Endothelial cell (in vitro differentiated cells): ENCODE data around the gene SLC36A1. TPM values are rescaled to one million over a fixed set of nuclear protein-coding genes. Genes with fewer than 3 reads are reported as not detected.
A peak's percentile ranks its signal among the peaks of the same experiment; 100 is the strongest.

ENCODE experiments used
- DNase-seq: peaks from one replicate; pipeline ENCODE4 v3.0.0; 2021; ENCODE audit warnings: low spot score
- H3K27ac Mint-ChIP-seq: one replicate; pipeline ENCODE4 v1.8.0; 2021; ENCODE audit warnings: mixed read lengths, inconsistent platforms; ENCODE audit not compliant: unreplicated experiment
- H3K27me3 Mint-ChIP-seq: one replicate; pipeline ENCODE4 v1.8.0; 2021; ENCODE audit warnings: mild to moderate bottlenecking, moderate library complexity, mixed read lengths, inconsistent platforms; ENCODE audit not compliant: unreplicated experiment
- H3K36me3 Mint-ChIP-seq: one replicate; pipeline ENCODE4 v1.8.0; 2021; ENCODE audit warnings: mild to moderate bottlenecking, low read depth, mixed read lengths, inconsistent platforms; ENCODE audit not compliant: unreplicated experiment
- H3K4me1 Mint-ChIP-seq: one replicate; pipeline ENCODE4 v1.8.0; 2021; ENCODE audit warnings: mild to moderate bottlenecking, mixed read lengths, inconsistent platforms; ENCODE audit not compliant: unreplicated experiment
- H3K4me3 Mint-ChIP-seq: one replicate; pipeline ENCODE4 v1.8.0; 2021; ENCODE audit warnings: mild to moderate bottlenecking, mixed read lengths, inconsistent platforms; ENCODE audit not compliant: unreplicated experiment
- H3K9me3 Mint-ChIP-seq: one replicate; pipeline ENCODE4 v1.8.0; 2021; ENCODE audit warnings: mixed read lengths, inconsistent platforms; ENCODE audit not compliant: unreplicated experiment
- total RNA-seq: library from RNA; stranded (reverse); fragmentation: NEBNext Ultra II Directional; extraction: Animal tissue kit (Norgen Biotek cat#: 25700); gene quantifications from one replicate; pipeline ENCODE4 v1.2.1, GENCODE V29; 2021; ENCODE audit not compliant: unreplicated experiment
- TF ChIP-seq, protein P1 (sequence below): fragments of 200-600 bp; sonication (generic); IDR thresholded peaks from one replicate; pipeline ENCODE4 v1.5.0; 2021; ENCODE audit warnings: antibody characterized with exemption; ENCODE audit not compliant: unreplicated experiment

SLC36A1 gene
- total RNA-seq, 1 donor from 2014 or later: 4.8 TPM

DNA sequence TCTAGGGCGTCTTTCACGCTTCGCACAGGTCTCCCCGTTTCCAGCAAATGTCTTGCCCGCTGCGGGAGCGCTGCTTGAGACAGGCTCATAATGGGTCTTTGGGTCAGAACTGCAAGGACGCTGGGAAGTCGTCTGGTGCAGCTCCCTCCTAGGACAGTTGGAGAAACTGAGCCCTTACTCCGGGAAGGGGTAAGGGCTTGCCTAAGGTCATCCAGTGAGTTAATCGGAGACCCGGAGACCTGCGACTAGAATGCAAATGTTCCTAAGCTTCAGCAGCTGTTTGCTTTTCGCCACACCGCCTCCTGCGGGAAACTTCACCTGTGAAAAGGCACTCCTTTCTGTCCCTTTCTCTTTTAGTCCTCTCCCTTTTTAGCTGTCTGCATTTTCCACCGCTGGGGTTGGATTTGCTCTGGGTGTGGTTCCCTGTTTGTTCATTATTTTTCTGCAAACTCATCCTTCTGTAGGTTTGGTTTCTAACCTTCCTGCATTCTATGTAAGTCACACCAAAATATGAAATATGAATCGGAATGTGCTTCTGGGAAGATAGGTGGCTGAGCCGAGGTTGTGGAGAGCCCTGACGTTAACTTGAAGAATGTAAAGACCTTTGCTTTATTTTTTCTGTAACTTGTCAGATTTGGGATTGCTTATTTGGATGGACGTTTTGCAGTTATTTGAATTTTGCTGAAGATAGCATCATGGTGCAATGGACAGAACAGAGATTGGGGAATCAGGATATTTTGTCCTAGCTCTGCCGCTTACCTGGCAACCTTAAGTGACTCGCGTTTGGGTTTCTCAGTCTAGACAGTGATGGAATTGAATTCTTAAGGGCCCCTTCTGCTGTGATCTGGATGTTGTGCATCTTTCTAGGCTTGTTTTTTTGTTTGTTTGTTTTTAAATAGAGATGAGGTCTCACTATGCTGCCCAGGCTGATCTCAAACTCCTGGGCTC is 909 bp downstream of the SLC36A1 start:
- H3K36me3 Mint-ChIP-seq: no peaks in the 10 kb centered on the region
- TF ChIP-seq, protein P1, sequence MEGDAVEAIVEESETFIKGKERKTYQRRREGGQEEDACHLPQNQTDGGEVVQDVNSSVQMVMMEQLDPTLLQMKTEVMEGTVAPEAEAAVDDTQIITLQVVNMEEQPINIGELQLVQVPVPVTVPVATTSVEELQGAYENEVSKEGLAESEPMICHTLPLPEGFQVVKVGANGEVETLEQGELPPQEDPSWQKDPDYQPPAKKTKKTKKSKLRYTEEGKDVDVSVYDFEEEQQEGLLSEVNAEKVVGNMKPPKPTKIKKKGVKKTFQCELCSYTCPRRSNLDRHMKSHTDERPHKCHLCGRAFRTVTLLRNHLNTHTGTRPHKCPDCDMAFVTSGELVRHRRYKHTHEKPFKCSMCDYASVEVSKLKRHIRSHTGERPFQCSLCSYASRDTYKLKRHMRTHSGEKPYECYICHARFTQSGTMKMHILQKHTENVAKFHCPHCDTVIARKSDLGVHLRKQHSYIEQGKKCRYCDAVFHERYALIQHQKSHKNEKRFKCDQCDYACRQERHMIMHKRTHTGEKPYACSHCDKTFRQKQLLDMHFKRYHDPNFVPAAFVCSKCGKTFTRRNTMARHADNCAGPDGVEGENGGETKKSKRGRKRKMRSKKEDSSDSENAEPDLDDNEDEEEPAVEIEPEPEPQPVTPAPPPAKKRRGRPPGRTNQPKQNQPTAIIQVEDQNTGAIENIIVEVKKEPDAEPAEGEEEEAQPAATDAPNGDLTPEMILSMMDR: no peak
- peak; percentile 10 for DNase-seq
- H3K27ac Mint-ChIP-seq: no peak overlapping the region
- H3K4me3 Mint-ChIP-seq: peak overlapping the region; percentile 94
- peaks cover 2% of the 10 kb centered on the region for H3K4me1 Mint-ChIP-seq
- no peaks in the 10 kb centered on the region for H3K9me3 Mint-ChIP-seq
- H3K27me3 Mint-ChIP-seq: peaks cover 3% of the 10 kb centered on the region

DNA sequence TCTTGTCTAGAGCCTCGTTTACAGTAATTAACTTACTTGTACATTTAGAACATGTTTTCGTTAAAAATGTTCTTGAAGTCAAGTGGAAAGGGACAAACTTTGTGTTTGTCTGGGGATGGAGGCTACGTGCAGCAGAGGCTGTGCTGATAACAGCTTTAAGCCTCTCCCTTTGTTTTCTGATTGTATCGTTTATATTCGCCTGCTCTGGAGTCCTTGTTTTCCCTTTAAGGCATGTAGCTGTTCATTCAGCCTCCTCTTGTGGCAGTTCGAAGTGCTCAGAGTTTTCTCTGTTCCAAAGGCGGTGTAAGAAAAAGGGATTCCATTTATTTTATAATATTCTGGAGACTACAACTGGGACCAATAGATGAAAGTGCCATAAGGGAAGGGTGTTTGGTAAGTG is 1.9 kb downstream of the SLC36A1 start:
- H3K9me3 Mint-ChIP-seq: no peaks in the 10 kb centered on the region
- peaks cover 3% of the 10 kb centered on the region for H3K27me3 Mint-ChIP-seq
- TF ChIP-seq, protein P1: no peak
- H3K4me3 Mint-ChIP-seq: no peak overlapping the region
- DNase-seq: no peak
- no peak overlapping the region for H3K27ac Mint-ChIP-seq
- H3K36me3 Mint-ChIP-seq: no peaks in the 10 kb centered on the region
- H3K4me1 Mint-ChIP-seq: peaks cover 2% of the 10 kb centered on the region

DNA sequence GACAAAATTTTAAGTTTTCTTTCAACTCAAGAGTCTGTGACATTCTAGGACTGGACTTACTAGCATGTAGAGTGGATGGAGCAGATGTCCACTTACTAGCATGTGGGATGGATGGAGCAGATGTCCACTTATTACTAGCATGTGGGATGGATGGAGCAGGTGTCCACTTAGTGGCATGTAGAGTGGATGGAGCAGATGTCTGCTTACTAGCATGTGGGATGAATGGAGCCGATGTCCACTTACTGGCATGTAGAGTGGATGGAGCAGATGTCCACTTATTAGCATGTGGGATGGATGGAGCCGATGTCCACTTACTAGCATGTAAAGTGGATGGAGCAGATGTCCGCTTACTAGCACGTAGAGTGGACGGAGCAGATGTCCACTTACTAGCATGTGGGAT is 2.4 kb downstream of the SLC36A1 start:
- Mint-ChIP-seq H3K9me3 (no peaks in the 10 kb centered on the region), H3K27me3 (peaks cover 3% of the 10 kb centered on the region), H3K4me1 (peaks cover 2% of the 10 kb centered on the region), H3K4me3 (no peak overlapping the region), H3K27ac (no peak overlapping the region), H3K36me3 (no peaks in the 10 kb centered on the region)
- TF ChIP-seq, protein P1: no peak
- DNase-seq: no peak

DNA sequence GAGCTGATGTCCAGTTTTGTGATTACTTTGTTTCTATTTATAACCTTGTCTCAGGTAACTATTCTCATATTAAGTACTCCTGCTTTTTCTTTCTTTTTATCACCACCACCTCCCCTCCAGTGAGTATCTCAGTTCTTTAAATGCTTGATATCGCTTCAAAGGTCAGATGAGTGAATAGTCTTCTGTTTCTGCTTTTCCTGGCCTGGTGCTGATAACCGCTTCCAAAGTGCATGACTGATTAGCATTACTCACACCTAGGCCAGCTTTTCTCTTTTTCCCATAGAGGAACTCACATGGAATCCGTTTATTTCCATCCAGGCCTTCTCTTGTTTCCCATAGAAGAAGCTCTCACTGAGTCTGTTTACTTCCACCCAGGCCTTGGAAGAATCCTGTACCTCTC is 3.2 kb downstream of the SLC36A1 start:
- Mint-ChIP-seq H3K27ac (no peak overlapping the region), H3K27me3 (peaks cover 3% of the 10 kb centered on the region), H3K4me1 (peaks cover 2% of the 10 kb centered on the region), H3K9me3 (no peaks in the 10 kb centered on the region), H3K4me3 (no peak overlapping the region), H3K36me3 (no peaks in the 10 kb centered on the region)
- TF ChIP-seq, protein P1: no peak
- no peak for DNase-seq
